PC-3 (cell line): ENCODE measurements around the gene RBBP5. TPM values are rescaled to one million over a fixed set of nuclear protein-coding genes. Genes with fewer than 3 reads are reported as not detected.

Experiments
- ATAC-seq: fragments of 200-7000 bp; cut with Tn5 transposase; 2 replicates; pipeline ENCODE4 v1.9.1; 2020; ENCODE audit warnings: mild to moderate bottlenecking, moderate library complexity
- BruUV-seq: library from RNA; stranded (reverse); fragments of 400-500 nt; replicated peaks from 2 replicates; lab custom pipeline; 2021; lab: Mats Ljungman, UMichigan
- CTCF ChIA-PET: fragments of 300-600 bp; sonication (Branson Sonifier 250); formaldehyde crosslinking; loops from one replicate; lab custom pipeline; 2022; ENCODE audit warnings: antibody characterized with exemption; lab: Charles Lee
- POLR2A ChIA-PET: fragments of 300-600 bp; sonication (Branson Sonifier 250); formaldehyde crosslinking; loops from one replicate; lab custom pipeline; 2022; ENCODE audit warnings: antibody characterized with exemption; ENCODE audit not compliant: unreplicated experiment; lab: Charles Lee
- DNase-seq: peaks from one replicate; pipeline ENCODE4 v3.0.0-alpha.2; 2015
- H2AFZ ChIP-seq: fragments of 300-600 bp; sonication (generic); 2 replicates; pipeline ENCODE4 v1.6.0; 2016; ENCODE audit warnings: antibody characterized with exemption, low read length
- H3F3A ChIP-seq: fragments of 300-600 bp; sonication (generic); one replicate; pipeline ENCODE4 v1.6.0; 2017; ENCODE audit warnings: antibody characterized with exemption, low read length, control low read depth, mild to moderate bottlenecking; ENCODE audit not compliant: unreplicated experiment
- H3K27ac ChIP-seq: fragments of 300-600 bp; sonication (generic); 2 replicates; pipeline ENCODE4 v1.5.1; 2016; ENCODE audit warnings: mild to moderate bottlenecking, low read length
- H3K27me3 ChIP-seq: fragments of 300-600 bp; sonication (generic); 2 replicates; pipeline ENCODE4 v1.6.1; 2016; ENCODE audit warnings: low read length, mixed read lengths
- H3K36me3 ChIP-seq: fragments of 300-600 bp; sonication (generic); 2 replicates; pipeline ENCODE4 v1.6.1; 2016; ENCODE audit warnings: low read depth, mixed run types, low read length, mixed read lengths
- H3K4me1 ChIP-seq: fragments of 300-600 bp; sonication (generic); 2 replicates; pipeline ENCODE4 v1.5.1; 2016; ENCODE audit warnings: low read length; ENCODE audit not compliant: insufficient read depth
- H3K4me2 ChIP-seq: fragments of 300-600 bp; sonication (generic); 2 replicates; pipeline ENCODE4 v1.6.0; 2016; ENCODE audit warnings: low read length
- H3K4me3 ChIP-seq: fragments of 300-600 bp; sonication (generic); 2 replicates; pipeline ENCODE4 v1.5.1; 2016; ENCODE audit warnings: mild to moderate bottlenecking, low read length, mixed read lengths
- H3K79me2 ChIP-seq: fragments of 300-600 bp; sonication (generic); 2 replicates; pipeline ENCODE4 v1.6.1; 2017; ENCODE audit warnings: low read length, mixed read lengths
- H3K9ac ChIP-seq: fragments of 300-600 bp; sonication (generic); 2 replicates; pipeline ENCODE4 v1.6.0; 2016; ENCODE audit warnings: mild to moderate bottlenecking, low read length
- H3K9me2 ChIP-seq: fragments of 300-600 bp; sonication (generic); replicated peaks from 2 replicates; pipeline ENCODE4 v1.6.1; 2016; ENCODE audit warnings: mixed run types, low read length, mixed read lengths
- H3K9me3 ChIP-seq: fragments of 300-600 bp; sonication (generic); 2 replicates; pipeline ENCODE4 v1.6.1; 2016; ENCODE audit warnings: low read length, mixed read lengths
- H4K20me1 ChIP-seq: fragments of 300-600 bp; sonication (generic); 2 replicates; pipeline ENCODE4 v1.6.1; 2016; ENCODE audit warnings: low read length, mixed read lengths
- CTCF ChIP-seq: fragments of 300-600 bp; sonication (generic); conservative IDR thresholded peaks from 2 replicates; pipeline ENCODE4 v1.5.1; 2017; ENCODE audit warnings: antibody characterized with exemption, low read depth, mild to moderate bottlenecking, low read length
- EZH2 ChIP-seq: fragments of 300-600 bp; sonication (generic); IDR thresholded peaks from one replicate; pipeline ENCODE4 v1.6.1; 2017; ENCODE audit warnings: antibody characterized with exemption, mild to moderate bottlenecking, low read length; ENCODE audit not compliant: unreplicated experiment
- EZH2phosphoT487 ChIP-seq: fragments of 300-600 bp; sonication (generic); IDR thresholded peaks from 2 replicates; pipeline ENCODE4 v1.6.1; 2018; ENCODE audit warnings: mild to moderate bottlenecking, antibody characterized with exemption, low read length, borderline replicate concordance
- intact Hi-C: fragments of 100-400 bp; cut with micrococcal nuclease; formaldehyde crosslinking; loops from 2 replicates; pipeline ENCODE4 v1.9.0; 2023
- total RNA-seq: library from RNA; depleted of rRNA; stranded (reverse); fragments of >200 nt; gene quantifications from 2 replicates; pipeline ENCODE4 v1.2.3, GENCODE V29; 2014

RBBP5 gene
- total RNA-seq, 1 experiment from 2014 or later, result 41.7 TPM

GRCh38 chr1:205065666-205066065, 56.1 kb downstream of the RBBP5 start:
- Histone ChIP-seq H4K20me1 (no peaks in the 10 kb centered on the region), H3K27me3 (no peaks in the 10 kb centered on the region), H3K4me2 (no peak overlapping the region), H3K9me3 (no peaks in the 10 kb centered on the region), H3K4me1 (no peaks in the 10 kb centered on the region), H3K4me3 (no peak overlapping the region), H3K9me2 (no peaks in the 10 kb centered on the region), H3K79me2 (no peaks in the 10 kb centered on the region), H2AFZ (no peak overlapping the region), H3F3A (no peaks in the 10 kb centered on the region), H3K36me3 (no peaks in the 10 kb centered on the region), H3K27ac (no peak overlapping the region), H3K9ac (no peak overlapping the region)
- intact Hi-C loops, result no loop called here
- TF ChIP-seq CTCF (no peak), EZH2phosphoT487 (no peak), EZH2 (no peak)
- POLR2A ChIA-PET, result no interaction called here
- CTCF ChIA-PET, result interaction anchor here (0.6 to 0.7 kb wide), 3 partner anchors 21 to 77 kb away, joined by 3 read pairs; no protein-coding TSS in a partner anchor
- no TSS peak for BruUV-seq
- no peak for ATAC-seq
- no peak for DNase-seq

- DNase-seq (no peak), ATAC-seq (no peak)
- Histone ChIP-seq H3K79me2 (no peaks in the 10 kb centered on the region), H3K27me3 (no peaks in the 10 kb centered on the region), H3K9me2 (no peaks in the 10 kb centered on the region), H3K4me1 (no peaks in the 10 kb centered on the region), H3K9me3 (no peaks in the 10 kb centered on the region), H3K36me3 (no peaks in the 10 kb centered on the region), H3K27ac (no peak overlapping the region), H3F3A (no peaks in the 10 kb centered on the region), H3K9ac (no peak overlapping the region), H3K4me3 (no peak overlapping the region), H2AFZ (no peak overlapping the region), H4K20me1 (no peaks in the 10 kb centered on the region), H3K4me2 (no peak overlapping the region)
- ChIA-PET POLR2A (no interaction called here), CTCF (no interaction called here)
- intact Hi-C loops, result loop anchor here (5.0 kb wide), 2 partner anchors 192 to 258 kb away; no protein-coding TSS in a partner anchor
- TF ChIP-seq CTCF, result no peak
- TF ChIP-seq EZH2, result no peak
- no peak for TF ChIP-seq EZH2phosphoT487
- no TSS peak for BruUV-seq
These were observed 56.9 kb downstream of the RBBP5 start for GRCh38 chr1:205064741-205065316.

GRCh38 chr1:205064301-205064700, 57.5 kb downstream of the RBBP5 start:
- no TSS peak for BruUV-seq
- Histone ChIP-seq H3K9me3 (no peaks in the 10 kb centered on the region), H2AFZ (no peak overlapping the region), H3K4me1 (no peaks in the 10 kb centered on the region), H3K9ac (no peak overlapping the region), H4K20me1 (no peaks in the 10 kb centered on the region), H3F3A (no peaks in the 10 kb centered on the region), H3K9me2 (no peaks in the 10 kb centered on the region), H3K79me2 (no peaks in the 10 kb centered on the region), H3K27ac (no peak overlapping the region), H3K4me2 (no peak overlapping the region), H3K27me3 (peaks cover under 1% of the 10 kb centered on the region; the same call in 1 of the 2 replicates), H3K36me3 (no peaks in the 10 kb centered on the region), H3K4me3 (no peak overlapping the region)
- intact Hi-C loops, result loop anchor here (5.0 kb wide), 2 partner anchors 193 to 257 kb away; no protein-coding TSS in a partner anchor
- ChIA-PET POLR2A (no interaction called here), CTCF (interaction anchor here (1.8 kb wide), 1 partner anchor 76 kb away, joined by 5 read pairs; no protein-coding TSS in a partner anchor)
- no peak for ATAC-seq
- no peak for DNase-seq
- TF ChIP-seq EZH2phosphoT487, result no peak
- no peak for TF ChIP-seq EZH2
- no peak for TF ChIP-seq CTCF
